ENCODE data around the gene TNFRSF21. TPM values are rescaled to one million over a fixed set of nuclear protein-coding genes. Genes with fewer than 3 reads are reported as not detected.

Gene TNFRSF21
- total and polyA plus RNA-seq, 9 of the 15 experiments (the other 6 are each of a cell fraction or from before 2014, with no cell fraction given), result 0.63 to 5.7 (median 2.2) TPM

GRCh38 chr6:47301441-47301840 lies 8.3 kb downstream of the TNFRSF21 start:
- in situ Hi-C loops (cut with MboI), result no loop called here
- Histone ChIP-seq H3K4me3 (no peak overlapping the region), H3K9me1 (ENCODE audit: control insufficient read depth, insufficient read depth, low read length) (no peaks in the 10 kb centered on the region), H4K20me1 (replicated peaks; ENCODE audit: control insufficient read depth, insufficient read depth, low read length) (no peaks in the 10 kb centered on the region), H3K27ac (ENCODE audit: extremely low read depth, low read depth, low read length) (no peak overlapping the region), H3K36me3 (ENCODE audit: control insufficient read depth, insufficient read depth, low read length) (no peaks in the 10 kb centered on the region), H3K79me2 (ENCODE audit: control insufficient read depth, insufficient read depth, low read length) (no peaks in the 10 kb centered on the region), H3K4me1 (replicated peaks in 1 of 2; ENCODE audit: control insufficient read depth in 2 of 2, insufficient read depth in 2 of 2, low read length in 2 of 2) (no peaks in the 10 kb centered on the region), H3K9me3 (replicated peaks; ENCODE audit: control insufficient read depth, insufficient read depth, low read depth, low read length) (no peaks in the 10 kb centered on the region), H2AFZ (ENCODE audit: low read depth, low read length) (no peak overlapping the region), H3K27me3 (ENCODE audit: control insufficient read depth in 2 of 2, insufficient read depth in 2 of 2, low read length in 2 of 2) (no peaks in the 10 kb centered on the region; a peak in 3 of 5 replicates), H3K4me2 (ENCODE audit: insufficient read depth, low read length) (no peak overlapping the region), H3K9ac (ENCODE audit: insufficient read depth in 1 of 2, low read depth in 2 of 2, low read length in 2 of 2) (no peak overlapping the region)
- DNase-seq (ENCODE audit: extremely low read depth in 1 of 4, low spot score in 3 of 4), result no peak
- no TSS peak for BruUV-seq (replicated peaks)
- no peak for FAIRE-seq
- CTCF ChIA-PET (ENCODE audit: low intra/inter-chr PET ratio), result no interaction called here
- intact Hi-C loops (cut with micrococcal nuclease), result no loop called here
- ATAC-seq, result no peak
- POLR2A ChIA-PET, result interaction anchor here (0.5 to 1.0 kb wide), 3 partner anchors 12 to 454 kb away, joined by 3 to 5 read pairs (median 4); no protein-coding TSS in a partner anchor
- 36% methylated on average over 4 of the region's 4 CpGs for WGBS (ENCODE audit: insufficient coverage, low coverage, missing lambda C conversion rate)
- TF ChIP-seq ZNF766 (CRISPR knock-in tag; conservative IDR thresholded peaks at IDR 0.05) (0 out of 2 replicates have a peak, but pooled peaks have one; percentile 47), SMAD2 (IDR thresholded peaks at IDR 0.05; ENCODE audit: low read depth, low read length) (no peak), USF2 (CRISPR knock-in tag; IDR thresholded peaks at IDR 0.05) (0 out of 2 replicates have a peak, but pooled peaks have one; percentile 1), ZNF311 (CRISPR knock-in tag; IDR thresholded peaks at IDR 0.05) (no peak), ELF4 (CRISPR knock-in tag; IDR thresholded peaks at IDR 0.05) (no peak)

GRCh38 chr6:47300417-47300816 lies 9.3 kb downstream of the TNFRSF21 start:
- TF ChIP-seq CHD4 (IDR thresholded peaks at IDR 0.05; ENCODE audit: insufficient read depth, insufficient replicate concordance, low read depth, low read length, poor library complexity, severe bottlenecking), result no peak
- TF ChIP-seq NFRKB (IDR thresholded peaks at IDR 0.05; ENCODE audit: low read depth), result no peak
- TF ChIP-seq THRAP3 (IDR thresholded peaks at IDR 0.05; ENCODE audit: borderline replicate concordance), result no peak
- no peak for TF ChIP-seq DPF2 (IDR thresholded peaks at IDR 0.05)
- TF ChIP-seq ZNF512 (tag; IDR thresholded peaks at IDR 0.05), result no peak
- no peak for TF ChIP-seq SRSF3 (IDR thresholded peaks at IDR 0.05; ENCODE audit: insufficient read depth, low read length)
- Histone ChIP-seq H3K27me3 (ENCODE audit: control insufficient read depth in 2 of 2, insufficient read depth in 2 of 2, low read length in 2 of 2) (no peaks in the 10 kb centered on the region; a peak in 3 of 5 replicates), H2AFZ (ENCODE audit: low read depth, low read length) (no peak overlapping the region), H3K9ac (ENCODE audit: insufficient read depth in 1 of 2, low read depth in 2 of 2, low read length in 2 of 2) (no peak overlapping the region), H3K27ac (ENCODE audit: extremely low read depth, low read depth, low read length) (no peak overlapping the region), H4K20me1 (replicated peaks; ENCODE audit: control insufficient read depth, insufficient read depth, low read length) (no peaks in the 10 kb centered on the region), H3K4me1 (replicated peaks in 1 of 2; ENCODE audit: control insufficient read depth in 2 of 2, insufficient read depth in 2 of 2, low read length in 2 of 2) (no peaks in the 10 kb centered on the region), H3K4me3 (no peak overlapping the region), H3K9me3 (replicated peaks; ENCODE audit: control insufficient read depth, insufficient read depth, low read depth, low read length) (no peaks in the 10 kb centered on the region), H3K9me1 (ENCODE audit: control insufficient read depth, insufficient read depth, low read length) (no peaks in the 10 kb centered on the region), H3K36me3 (ENCODE audit: control insufficient read depth, insufficient read depth, low read length) (no peaks in the 10 kb centered on the region), H3K4me2 (ENCODE audit: insufficient read depth, low read length) (no peak overlapping the region), H3K79me2 (ENCODE audit: control insufficient read depth, insufficient read depth, low read length) (no peaks in the 10 kb centered on the region)
- in situ Hi-C loops (cut with MboI), result no loop called here
- no TSS peak for BruUV-seq (replicated peaks)
- no peak for DNase-seq (ENCODE audit: extremely low read depth in 1 of 4, low spot score in 3 of 4)
- intact Hi-C loops (cut with micrococcal nuclease), result no loop called here
- CTCF ChIA-PET (ENCODE audit: low intra/inter-chr PET ratio), result interaction anchor here (0.6 kb wide), 1 partner anchor 1227 kb away, joined by 3 read pairs; no protein-coding TSS in a partner anchor
- 17% methylated on average over 5 of the region's 5 CpGs for WGBS (ENCODE audit: insufficient coverage, low coverage, missing lambda C conversion rate)
- POLR2A ChIA-PET, result no interaction called here
- no peak for ATAC-seq
- FAIRE-seq, result no peak
